HL-60 (cell line): Measurements from ENCODE around the gene SLC38A10.

Experiments used
- GABPA ChIP-seq: IDR thresholded peaks from 2 replicates; pipeline ENCODE4 v1.6.1; 2012; ENCODE audit warnings: low read depth
- POLR2AphosphoS5 ChIP-seq: IDR thresholded peaks from 2 replicates; pipeline ENCODE4 v1.6.1; 2012; ENCODE audit warnings: low read depth
- SPI1 ChIP-seq: IDR thresholded peaks from 2 replicates; pipeline ENCODE4 v1.6.1; 2012; ENCODE audit warnings: low read depth, mild to moderate bottlenecking, borderline replicate concordance
- TF ChIP-seq, protein P1 (sequence below): IDR thresholded peaks from one replicate; pipeline ENCODE4 v1.5.1; 2011; ENCODE audit warnings: low read length, control low read depth, inconsistent platforms; ENCODE audit not compliant: insufficient read depth
- TF ChIP-seq, protein P2 (sequence below): IDR thresholded peaks from 2 replicates; pipeline ENCODE4 v1.6.1; 2012; ENCODE audit warnings: low read depth; ENCODE audit not compliant: insufficient replicate concordance

DNA sequence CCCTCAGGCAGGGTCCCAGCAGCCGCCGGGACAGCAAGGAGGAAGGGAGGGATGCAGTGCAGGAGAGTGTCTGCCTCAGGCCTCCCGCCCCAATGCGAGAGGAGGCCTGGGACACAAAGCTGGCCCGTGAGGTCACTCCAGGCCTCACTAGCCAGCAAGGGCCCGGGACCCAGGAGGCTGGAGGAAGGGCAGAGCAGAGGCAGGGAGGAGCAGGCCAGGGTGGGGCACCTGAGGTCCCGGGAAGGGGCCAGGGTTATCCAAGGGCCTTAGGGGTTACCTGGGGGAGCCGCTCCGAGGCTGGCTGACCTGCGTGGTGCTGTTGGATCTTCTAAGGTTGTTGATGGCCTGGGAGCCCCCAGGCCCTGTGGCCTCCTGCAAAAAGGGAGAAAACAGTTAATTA lies 86.5 kb downstream of the SLC38A10 start:
- TF ChIP-seq, protein P1, sequence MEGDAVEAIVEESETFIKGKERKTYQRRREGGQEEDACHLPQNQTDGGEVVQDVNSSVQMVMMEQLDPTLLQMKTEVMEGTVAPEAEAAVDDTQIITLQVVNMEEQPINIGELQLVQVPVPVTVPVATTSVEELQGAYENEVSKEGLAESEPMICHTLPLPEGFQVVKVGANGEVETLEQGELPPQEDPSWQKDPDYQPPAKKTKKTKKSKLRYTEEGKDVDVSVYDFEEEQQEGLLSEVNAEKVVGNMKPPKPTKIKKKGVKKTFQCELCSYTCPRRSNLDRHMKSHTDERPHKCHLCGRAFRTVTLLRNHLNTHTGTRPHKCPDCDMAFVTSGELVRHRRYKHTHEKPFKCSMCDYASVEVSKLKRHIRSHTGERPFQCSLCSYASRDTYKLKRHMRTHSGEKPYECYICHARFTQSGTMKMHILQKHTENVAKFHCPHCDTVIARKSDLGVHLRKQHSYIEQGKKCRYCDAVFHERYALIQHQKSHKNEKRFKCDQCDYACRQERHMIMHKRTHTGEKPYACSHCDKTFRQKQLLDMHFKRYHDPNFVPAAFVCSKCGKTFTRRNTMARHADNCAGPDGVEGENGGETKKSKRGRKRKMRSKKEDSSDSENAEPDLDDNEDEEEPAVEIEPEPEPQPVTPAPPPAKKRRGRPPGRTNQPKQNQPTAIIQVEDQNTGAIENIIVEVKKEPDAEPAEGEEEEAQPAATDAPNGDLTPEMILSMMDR = no peak
- TF ChIP-seq POLR2AphosphoS5 = no peak
- TF ChIP-seq, protein P2, sequence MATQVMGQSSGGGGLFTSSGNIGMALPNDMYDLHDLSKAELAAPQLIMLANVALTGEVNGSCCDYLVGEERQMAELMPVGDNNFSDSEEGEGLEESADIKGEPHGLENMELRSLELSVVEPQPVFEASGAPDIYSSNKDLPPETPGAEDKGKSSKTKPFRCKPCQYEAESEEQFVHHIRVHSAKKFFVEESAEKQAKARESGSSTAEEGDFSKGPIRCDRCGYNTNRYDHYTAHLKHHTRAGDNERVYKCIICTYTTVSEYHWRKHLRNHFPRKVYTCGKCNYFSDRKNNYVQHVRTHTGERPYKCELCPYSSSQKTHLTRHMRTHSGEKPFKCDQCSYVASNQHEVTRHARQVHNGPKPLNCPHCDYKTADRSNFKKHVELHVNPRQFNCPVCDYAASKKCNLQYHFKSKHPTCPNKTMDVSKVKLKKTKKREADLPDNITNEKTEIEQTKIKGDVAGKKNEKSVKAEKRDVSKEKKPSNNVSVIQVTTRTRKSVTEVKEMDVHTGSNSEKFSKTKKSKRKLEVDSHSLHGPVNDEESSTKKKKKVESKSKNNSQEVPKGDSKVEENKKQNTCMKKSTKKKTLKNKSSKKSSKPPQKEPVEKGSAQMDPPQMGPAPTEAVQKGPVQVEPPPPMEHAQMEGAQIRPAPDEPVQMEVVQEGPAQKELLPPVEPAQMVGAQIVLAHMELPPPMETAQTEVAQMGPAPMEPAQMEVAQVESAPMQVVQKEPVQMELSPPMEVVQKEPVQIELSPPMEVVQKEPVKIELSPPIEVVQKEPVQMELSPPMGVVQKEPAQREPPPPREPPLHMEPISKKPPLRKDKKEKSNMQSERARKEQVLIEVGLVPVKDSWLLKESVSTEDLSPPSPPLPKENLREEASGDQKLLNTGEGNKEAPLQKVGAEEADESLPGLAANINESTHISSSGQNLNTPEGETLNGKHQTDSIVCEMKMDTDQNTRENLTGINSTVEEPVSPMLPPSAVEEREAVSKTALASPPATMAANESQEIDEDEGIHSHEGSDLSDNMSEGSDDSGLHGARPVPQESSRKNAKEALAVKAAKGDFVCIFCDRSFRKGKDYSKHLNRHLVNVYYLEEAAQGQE = no peak
- TF ChIP-seq GABPA = no peak
- no peak for TF ChIP-seq SPI1
